HG03565 (cell line): Measurements from ENCODE around the gene BCR.
"Not testable (repeated sequence)": the region's sequence is repeated elsewhere in the genome, so short reads cannot be mapped to it uniquely, and the experiment has no call there.

Experiments used
- ATAC-seq: cut with Tn5 transposase; IDR thresholded peaks from one replicate; pipeline ENCODE4 v1.9.1; 2021; ENCODE audit warnings: mild to moderate bottlenecking, moderate library complexity; ENCODE audit not compliant: unreplicated experiment

Gene BCR

DNA sequence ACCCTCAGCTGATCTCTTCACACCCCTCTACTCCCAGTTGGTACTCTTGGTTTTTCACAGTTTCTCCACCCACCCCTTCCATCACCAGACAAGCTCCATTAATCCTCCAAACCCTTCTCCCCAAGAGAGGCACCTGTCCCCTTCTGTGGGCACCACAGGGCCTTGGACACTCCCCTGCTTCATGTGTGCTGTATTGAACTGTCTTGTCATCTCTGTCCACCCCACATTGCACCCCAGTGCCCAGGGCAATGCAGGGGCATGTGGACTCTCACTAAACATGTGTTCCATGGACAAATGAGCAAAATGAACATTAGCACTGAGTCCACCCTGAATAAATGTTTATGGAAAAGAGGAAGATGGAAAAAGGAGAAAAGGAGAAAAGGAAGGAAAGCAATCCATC lies 181.4 kb downstream of the BCR start:
- no peak for ATAC-seq

GRCh38 chr22:23363683-23364082 lies 183.4 kb downstream of the BCR start:
- ATAC-seq: no peak

- no peak for ATAC-seq
Observed at GRCh38 chr22:23364389-23364788, 184.1 kb downstream of the BCR start.

- no peak for ATAC-seq
Observed at GRCh38 chr22:23365524-23365923, 185.2 kb downstream of the BCR start.

GRCh38 chr22:23365961-23366360 lies 185.7 kb downstream of the BCR start:
- ATAC-seq: no peak

- not testable (repeated sequence) for ATAC-seq
Observed at GRCh38 chr22:23367196-23367595, 186.9 kb downstream of the BCR start.
